ENCODE measurements around the gene CCT2.

CCT2 gene

DNA sequence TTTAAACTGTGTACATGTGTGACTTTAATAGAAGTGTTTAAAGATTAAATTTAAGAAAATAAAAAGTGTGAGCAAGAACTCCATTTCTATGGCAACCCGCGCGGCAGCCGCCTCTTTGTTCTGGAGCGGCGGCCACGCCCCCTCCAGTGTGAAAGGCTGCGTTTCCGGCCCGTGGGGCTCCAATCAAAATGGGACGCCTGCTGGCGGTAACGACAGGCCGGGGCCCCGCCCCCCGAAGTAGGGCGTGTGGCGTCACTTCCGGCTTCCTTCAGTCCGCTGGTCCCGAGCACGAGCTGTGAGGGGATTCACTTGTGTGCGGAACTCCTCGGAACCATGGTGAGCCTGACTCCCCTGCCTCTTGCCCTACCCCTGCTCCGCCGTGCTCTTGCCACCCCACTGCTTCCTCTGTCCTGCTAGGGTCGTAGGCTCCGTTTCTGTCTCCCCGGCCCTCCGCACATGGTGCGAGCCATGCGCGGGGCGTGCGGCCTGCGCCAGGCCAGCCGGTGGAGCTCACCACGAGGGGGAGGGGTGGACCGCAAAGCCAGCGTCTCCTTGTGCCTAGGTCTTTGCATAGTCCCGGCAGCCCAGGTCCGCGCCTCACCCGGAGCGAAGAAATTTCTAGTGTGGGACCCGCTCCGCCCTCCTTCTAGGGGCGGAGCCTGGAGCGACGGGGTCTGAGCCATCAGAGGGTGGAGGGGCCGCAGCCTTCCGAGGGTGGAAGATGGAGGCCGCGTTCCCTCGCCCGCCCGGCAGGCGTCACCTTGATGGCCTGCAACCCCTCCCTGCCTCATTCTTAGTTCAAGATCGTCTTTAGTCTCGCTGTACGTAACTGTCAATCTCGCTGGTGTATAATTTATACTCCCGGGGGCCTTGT is at the start of gene CCT2:
TSS of gene CCT2 (plus strand) at position 271 of the 874 bp plus-strand sequence. CDS start at position 334, 63 bp downstream.
- intact Hi-C loops (cut with DNase I) = loop anchor here (10.0 kb wide), 1 partner anchor 149 kb away; the partner anchor contains the start of gene RAB3IP
- peak; percentile 96 to 99 (median 99) for DNase-seq

DNA sequence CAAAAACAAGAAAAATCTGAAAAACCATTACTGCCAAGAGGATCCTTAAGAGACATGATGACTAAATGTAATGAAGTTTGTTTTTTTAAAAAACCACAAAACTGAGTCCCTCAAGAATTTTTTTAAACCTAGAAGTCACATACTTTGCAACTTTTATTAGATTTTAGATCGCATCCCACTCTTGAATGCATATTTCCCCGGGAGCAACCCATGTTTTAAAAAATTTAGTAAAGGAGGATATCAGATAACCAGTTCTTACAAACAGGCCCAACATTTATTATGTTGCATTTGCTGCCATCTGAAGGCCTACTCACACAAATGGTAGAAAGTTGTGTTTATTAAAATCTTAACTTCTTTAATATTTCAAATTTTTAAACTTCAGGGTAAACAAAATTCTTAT is 44.3 kb upstream of the CCT2 start:
- DNase-seq = no peak
- intact Hi-C loops (cut with DNase I) = no loop called here

- intact Hi-C loops (cut with DNase I) = no loop called here
- DNase-seq = no peak
Observed at GRCh38 chr12:69544087-69544486, 41.2 kb upstream of the CCT2 start.

DNA sequence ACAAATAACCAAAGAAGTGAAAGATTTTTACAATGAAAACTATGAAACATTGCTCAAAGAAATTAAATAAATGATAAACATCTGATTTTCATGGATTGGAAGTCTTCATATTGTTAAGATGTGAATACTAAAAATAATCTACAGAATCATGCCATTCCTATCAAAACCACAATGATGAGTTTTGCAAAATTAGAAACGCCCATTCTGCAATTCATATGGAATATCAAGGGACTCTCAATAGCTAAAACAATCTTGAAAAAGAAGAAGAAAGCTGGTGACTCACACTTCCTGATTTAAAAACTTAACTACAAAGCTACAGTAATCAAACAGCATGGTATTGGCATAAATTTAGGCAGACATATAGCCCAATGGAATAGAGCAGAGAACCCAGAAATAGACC is 40.2 kb upstream of the CCT2 start:
- intact Hi-C loops (cut with DNase I) = no loop called here
- no peak for DNase-seq

GRCh38 chr12:69546693-69547438 is 38.4 kb upstream of the CCT2 start:
- DNase-seq = no peak

GRCh38 chr12:69548687-69549086 is 36.6 kb upstream of the CCT2 start:
- DNase-seq = no peak
- intact Hi-C loops (cut with DNase I) = no loop called here

More at GRCh38 chr12:69546693-69547438, 38.4 kb upstream of the CCT2 start:
- intact Hi-C loops (cut with DNase I) = no loop called here

DNA sequence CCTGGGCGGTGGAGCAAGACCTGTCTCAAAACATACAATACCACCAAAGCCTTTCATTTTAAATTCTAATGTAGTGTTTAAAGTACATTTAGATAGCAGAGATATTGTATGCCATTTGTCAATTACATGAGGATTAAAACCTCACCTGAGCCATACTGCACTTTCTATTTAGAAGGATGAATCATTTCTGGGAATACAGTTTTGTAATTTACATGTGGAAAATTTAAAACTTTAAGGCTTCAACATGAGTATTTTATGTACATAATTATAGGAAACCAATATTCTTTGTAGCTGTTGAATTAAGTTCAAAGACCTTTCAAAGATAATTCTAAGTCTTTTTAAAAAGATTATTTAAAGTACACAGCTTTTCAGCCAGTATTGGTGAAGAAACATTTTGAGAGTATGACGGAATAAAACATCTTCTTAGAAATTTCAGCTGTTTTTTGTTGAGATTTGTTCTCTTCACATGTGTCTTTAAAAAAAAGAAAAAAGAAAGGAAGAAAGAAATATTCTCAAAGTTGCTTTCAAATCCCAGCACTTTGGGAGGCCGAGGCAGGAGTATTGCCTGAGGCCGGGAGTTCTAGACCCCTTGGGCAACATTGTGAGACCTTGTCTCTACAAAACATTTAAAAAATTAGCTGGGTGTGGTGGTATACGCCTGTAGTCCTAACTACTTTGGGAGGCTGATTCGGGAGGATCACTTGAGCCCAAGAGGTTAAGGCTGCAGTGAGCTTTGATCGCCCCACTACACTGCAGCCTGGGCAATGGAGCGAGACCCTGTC is 34.5 kb upstream of the CCT2 start:
- intact Hi-C loops (cut with DNase I) = no loop called here
- DNase-seq = no peak

- intact Hi-C loops (cut with DNase I) = no loop called here
- peak in 5 of 42 donors; percentile 12 to 39 (median 25) for DNase-seq
Observed at GRCh38 chr12:69553628-69554248, 31.5 kb upstream of the CCT2 start.

DNA sequence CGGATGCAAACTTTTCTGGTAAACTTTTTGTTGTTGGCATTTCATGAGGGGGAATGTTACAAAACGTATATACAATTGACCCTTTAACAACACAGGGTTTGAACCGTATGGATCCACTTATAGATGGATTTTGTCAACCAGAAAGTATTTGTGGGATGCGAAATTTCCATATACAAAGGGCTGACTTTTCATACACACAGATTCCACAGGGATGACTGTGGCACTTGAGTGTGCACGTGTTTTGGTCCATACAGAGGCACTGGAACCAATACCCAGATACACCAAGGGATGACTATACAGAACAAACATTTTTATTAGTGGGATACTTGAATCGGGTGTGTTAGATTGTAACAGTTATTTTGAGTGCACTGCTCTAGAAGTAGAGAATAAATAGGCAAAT is 29.8 kb upstream of the CCT2 start:
- intact Hi-C loops (cut with DNase I) = no loop called here
- DNase-seq = no peak

DNA sequence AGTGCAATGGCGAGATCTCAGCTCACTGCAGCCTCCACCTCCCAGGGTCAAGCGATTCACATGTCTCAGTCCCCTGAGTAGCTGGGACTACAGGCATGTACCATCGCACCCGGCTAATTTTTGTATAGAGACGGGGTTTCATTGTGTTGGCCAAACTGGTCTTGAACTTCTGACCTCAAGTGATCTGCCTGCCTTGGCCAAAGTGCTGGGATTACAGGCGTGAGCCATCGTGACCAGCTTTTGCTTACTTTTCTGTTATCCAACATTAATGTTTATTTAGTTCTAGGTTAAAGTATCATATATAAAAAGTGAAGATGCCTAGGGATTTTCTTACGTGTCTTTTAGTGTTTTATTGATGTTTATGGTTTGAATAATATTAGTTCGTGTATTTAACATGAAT is 28.9 kb upstream of the CCT2 start:
- intact Hi-C loops (cut with DNase I) = no loop called here
- no peak for DNase-seq

GRCh38 chr12:69563166-69563762 is 22.0 kb upstream of the CCT2 start:
- DNase-seq = peak in 1 of 42 donors; percentile 8
- intact Hi-C loops (cut with DNase I) = no loop called here

DNA sequence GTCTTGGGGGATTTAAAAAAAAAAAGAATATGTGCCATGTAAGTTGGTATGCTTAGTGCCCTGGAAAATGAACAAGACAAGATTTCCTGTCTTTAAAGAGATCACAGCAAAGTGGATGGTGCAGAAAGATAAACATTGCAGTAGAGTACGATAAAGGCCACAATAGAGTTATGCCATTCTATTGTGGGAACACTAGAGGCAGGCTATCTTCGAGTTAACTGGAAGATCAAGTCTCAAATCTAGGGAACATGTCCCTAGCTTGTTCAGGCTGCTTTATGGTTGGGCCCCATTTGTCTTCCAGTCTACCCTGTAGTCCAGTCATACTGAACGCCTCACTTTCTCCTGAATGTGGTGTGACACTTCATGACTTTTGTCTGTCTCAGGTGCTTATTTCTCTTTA is 18.7 kb upstream of the CCT2 start:
- no peak for DNase-seq
- intact Hi-C loops (cut with DNase I) = no loop called here

DNA sequence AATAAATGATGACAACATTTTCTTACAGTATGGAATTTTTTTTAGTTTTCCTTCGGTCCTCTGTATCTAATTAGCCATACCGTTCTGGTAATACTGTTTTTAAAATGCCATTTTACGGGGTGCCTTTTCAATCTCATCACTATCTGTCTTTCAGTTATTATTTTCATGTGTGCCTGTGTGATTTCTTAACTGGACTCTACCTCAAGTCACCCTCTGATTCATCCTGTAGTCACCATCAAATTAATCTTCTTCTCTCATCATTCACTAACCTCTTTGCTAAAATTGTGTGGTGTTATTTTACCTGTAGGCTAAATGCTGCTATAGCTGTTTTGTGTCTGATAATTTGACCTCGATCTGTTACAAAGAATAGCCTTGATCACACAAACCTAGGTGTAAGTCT is 16.0 kb upstream of the CCT2 start:
- no peak for DNase-seq
- intact Hi-C loops (cut with DNase I) = no loop called here

DNA sequence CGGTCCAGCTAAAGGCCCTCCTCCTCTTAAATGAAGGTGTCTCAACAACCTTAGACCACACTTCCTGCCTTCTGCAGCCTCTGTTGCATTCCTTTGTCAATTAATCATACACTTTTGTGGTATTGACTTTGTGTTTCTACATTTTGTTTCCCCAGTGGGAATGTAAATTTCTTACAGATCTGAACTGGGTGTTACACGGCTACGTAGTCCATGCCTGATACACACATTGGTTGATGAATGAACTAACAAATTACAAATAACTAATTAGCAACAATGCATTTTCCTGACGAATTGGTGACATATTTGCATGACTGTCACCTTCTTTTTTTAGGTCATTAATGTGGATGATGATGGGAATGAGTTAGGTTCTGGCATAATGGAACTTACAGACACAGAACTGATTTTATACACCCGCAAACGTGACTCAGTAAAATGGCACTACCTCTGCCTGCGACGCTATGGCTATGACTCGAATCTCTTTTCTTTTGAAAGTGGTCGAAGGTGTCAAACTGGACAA is 15.2 kb upstream of the CCT2 start:
- intact Hi-C loops (cut with DNase I) = loop anchor here (5.0 to 10.0 kb wide), 2 partner anchors 98 to 205 kb away; partner anchors contain the start of gene FRS2
- DNase-seq = no peak

- peak in 36 of 42 donors; percentile 16 to 84 (median 54) for DNase-seq
- intact Hi-C loops (cut with DNase I) = loop anchor here (5.0 to 10.0 kb wide), 2 partner anchors 98 to 206 kb away; partner anchors contain the start of gene FRS2
Observed at GRCh38 chr12:69570545-69571399, 14.5 kb upstream of the CCT2 start.

- intact Hi-C loops (cut with DNase I) = loop anchor here (10.0 kb wide), 1 partner anchor 211 kb away; no protein-coding TSS in a partner anchor
- DNase-seq = no peak
Observed at GRCh38 chr12:69575346-69575745, 9.9 kb upstream of the CCT2 start.

DNA sequence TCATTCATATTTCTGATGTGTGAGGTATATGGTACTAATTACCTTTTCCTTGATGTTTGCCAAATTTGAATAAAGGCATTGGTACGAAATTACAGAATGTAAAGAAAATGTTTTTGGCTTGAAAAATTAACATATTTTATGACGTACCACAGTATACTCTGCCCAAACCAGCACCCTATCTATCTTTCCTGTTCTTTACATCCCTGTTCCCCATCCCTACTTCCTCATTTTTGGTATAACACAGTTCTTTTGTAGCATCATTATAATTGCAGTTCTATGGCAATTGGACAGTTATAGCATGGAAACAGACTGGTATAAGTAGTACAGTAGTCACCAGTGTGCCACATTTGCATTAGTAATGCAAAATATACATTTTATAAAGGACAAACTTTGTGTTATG is 7.0 kb upstream of the CCT2 start:
- intact Hi-C loops (cut with DNase I) = loop anchor here (10.0 kb wide), 1 partner anchor 213 kb away; no protein-coding TSS in a partner anchor
- no peak for DNase-seq

All from head of caudate nucleus (tissue), 42 donors.